ENCODE data around the gene AP2A2.

The AP2A2 gene

GRCh38 chr11:924406-925157 is 1.1 kb upstream of the AP2A2 start:
- DNase-seq (ENCODE audit: low spot score): no peak

DNA sequence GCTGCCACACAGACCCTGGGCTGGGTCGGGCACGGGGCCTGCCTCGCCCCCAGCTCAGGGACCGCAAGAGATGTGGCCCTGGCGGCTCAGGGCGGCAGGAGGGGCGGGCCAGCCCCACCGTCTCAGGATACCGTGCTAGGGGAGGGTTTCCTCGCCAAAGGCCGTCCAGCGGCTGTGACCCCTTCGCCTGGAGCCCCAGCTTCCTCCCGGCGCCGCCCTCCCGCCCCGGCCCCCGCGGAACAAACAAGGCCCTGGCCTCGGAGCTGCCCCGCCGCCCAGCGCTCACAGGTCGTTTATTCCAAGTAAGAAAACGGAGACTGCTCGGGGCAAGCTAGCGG is 543 bp upstream of the AP2A2 start:
- DNase-seq (ENCODE audit: low spot score): no peak

DNA sequence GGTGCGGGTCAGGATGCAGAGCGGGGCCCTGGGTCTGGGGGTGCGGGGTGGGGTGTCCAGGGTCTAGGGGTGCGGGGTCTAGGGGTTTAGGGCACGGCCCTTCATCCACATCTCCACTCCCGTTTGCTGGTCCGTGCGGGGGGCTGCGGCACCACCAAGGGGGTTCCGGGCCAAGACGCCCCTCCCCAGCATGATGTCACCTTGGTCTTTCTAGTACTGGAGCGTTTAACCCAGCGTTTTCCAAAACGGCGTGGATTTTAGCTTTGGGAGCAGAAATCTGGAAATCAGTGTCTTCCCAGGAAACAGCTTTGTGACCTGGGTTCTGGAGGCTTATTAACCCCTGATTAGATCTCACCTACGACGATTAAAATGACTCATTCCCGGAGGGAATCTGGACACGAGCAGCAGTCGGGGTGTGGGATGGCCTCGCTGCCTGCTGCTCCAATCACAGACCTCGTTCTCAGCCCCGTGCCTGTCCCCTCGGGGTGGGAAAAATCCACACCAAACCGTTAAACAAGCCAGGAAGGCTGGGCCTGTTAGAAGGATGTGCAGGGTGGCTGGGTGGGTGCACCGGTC is 759 bp downstream of the AP2A2 start:
- DNase-seq (ENCODE audit: low spot score): no peak

DNA sequence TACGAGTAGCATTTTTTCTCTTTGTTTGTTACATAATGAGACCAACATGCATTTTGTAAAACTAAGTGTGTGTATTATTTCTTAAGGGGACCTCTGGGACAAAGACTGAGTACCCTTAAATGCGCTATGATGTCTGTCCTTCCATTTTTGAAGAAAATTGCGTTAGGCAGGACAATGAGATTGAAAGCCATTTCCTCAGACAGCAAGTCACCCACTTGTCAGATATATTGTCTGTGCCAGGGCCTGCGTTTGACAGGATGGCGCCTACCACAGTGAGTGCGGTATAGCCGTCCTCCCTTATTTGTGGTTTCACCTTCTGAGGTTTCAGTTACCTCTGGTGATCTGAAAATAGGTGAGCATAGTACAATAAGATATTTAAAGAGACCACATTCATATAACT is 2.2 kb downstream of the AP2A2 start:
- no peak for DNase-seq (ENCODE audit: low spot score)

DNA sequence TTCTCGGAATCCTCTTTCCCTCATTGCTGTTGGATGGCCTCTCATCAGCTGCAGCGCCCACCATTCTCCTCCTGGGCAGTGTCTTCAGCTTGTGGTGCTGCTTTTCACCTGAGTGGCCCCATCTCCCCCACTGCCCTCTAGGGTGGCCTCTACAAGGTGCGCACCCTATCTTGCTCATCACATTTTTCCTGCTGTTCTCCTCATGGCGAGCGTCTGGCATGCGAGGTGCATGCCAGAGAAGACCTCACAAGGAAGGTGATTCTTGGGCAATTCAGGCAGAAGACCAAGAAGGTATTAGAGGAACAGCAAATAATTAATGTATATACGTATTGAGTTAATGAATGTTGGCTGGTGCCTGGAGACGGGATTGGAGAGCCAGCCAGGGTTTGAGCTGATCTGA is 3.1 kb downstream of the AP2A2 start:
- no peak for DNase-seq (ENCODE audit: low spot score)

DNA sequence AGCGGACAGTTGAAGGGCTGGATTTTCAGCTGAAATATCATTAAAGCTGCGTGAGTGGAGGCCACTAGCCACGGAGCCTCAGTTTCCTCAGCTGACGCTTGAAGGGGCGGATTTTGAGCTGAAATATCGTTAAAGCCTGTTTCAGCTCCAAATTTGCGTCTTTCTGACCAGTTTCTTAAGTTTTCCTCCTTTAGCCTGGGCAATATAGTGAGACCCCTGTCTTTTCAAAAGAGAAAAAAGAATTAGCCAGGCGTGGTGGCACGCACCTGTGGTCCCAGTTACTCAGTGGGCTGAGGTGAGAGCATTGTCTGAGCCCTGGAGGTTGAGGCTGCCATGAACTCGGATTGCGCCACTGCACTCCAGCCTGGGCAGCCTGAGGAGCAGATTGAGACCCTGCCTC is 3.7 kb downstream of the AP2A2 start:
- DNase-seq (ENCODE audit: low spot score): no peak

DNA sequence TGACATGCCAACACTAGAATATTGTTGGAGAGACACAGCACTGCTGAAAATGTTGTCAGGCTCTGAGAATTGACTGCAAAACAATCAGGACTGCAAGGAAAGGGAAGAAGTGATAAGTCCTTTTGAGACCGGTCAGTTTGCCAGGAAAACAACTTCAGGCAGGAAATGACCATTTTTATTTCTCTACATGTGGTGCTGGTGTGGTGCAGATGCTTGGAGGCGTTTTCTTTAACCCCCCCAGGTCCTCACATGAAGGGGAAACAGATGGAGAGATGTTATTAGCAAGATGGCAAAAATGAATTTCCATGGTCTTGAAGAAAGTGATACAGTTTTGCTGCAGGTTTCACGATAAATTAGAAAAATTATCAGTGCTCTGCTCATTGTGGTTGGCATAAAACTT is 5.7 kb downstream of the AP2A2 start:
- DNase-seq (ENCODE audit: low spot score): peak; percentile 56

GRCh38 chr11:932435-932834 is 6.8 kb downstream of the AP2A2 start:
- no peak for DNase-seq (ENCODE audit: low spot score)

DNA sequence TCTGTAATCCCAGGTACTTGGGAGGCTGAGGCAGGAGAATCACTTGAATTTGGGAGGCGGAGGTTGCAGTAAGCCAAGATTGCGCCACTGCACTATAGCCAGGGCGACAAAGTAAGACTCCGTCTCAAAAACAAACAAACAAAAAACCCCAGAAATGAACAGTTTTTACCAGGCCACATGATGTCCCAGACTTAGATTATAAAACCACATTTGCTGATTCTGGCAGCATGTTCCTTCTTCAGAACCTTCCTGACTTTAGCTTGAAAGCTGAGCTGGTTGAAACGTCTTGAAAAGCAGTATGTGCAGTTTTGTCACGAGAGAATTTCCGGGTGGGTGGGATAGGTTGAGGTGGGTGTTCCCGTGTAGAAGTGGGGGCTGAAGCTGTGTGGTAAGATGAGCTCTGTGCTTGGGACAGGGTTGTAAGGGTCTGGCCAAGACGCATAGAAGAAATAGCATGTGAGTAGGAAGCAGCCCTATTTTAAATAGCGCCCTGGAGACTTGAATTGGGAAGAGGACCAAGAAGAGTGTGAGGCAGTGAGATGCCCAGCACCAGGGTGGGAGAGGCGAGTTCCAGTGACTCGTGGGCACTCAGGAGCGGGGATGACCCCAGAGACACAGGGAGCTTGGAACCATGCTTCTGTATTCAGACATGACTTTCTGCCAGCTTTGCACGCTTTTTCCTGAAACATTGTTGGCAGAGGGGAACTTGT is 7.6 kb downstream of the AP2A2 start:
- no peak for DNase-seq (ENCODE audit: low spot score)

DNA sequence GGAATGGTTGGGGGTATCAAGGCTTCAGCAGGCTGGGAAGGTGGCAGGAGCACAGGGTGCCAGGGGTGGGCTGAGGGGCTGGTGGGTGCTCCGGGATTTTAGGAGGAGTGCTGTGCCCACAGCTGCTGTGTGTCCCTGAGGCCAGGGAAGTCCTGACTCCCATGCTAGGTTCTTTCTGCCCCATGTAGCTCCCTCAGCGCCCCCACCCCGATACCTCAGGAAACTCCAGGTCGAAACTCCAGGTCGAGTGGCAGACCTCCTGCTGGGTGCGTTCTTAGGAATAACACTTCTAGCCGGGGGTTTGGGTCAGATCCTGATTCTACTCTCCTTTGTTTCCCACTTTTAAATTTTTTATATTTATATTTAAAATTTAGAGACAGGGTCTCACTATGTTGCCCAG is 8.3 kb downstream of the AP2A2 start:
- DNase-seq (ENCODE audit: low spot score): no peak

DNA sequence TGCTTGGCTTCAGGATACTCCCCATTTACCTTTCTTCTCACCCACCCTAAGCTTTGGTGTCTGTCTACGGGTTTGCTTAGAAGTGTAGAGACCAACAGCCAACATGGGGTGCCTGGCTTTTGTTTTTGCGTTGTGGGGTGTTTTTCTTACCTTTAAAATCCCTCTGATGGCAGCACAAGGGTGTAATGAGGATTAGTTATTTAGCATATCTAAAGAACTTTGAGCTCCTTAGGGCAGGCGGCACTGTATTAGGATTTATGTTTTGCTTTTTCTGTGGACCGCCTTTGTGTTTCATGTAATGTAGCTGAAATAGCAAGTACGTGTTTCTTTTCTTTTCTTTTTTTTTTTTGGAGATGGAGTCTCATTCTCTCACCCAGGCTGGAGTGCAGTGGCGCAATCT is 8.9 kb downstream of the AP2A2 start:
- no peak for DNase-seq (ENCODE audit: low spot score)

DNA sequence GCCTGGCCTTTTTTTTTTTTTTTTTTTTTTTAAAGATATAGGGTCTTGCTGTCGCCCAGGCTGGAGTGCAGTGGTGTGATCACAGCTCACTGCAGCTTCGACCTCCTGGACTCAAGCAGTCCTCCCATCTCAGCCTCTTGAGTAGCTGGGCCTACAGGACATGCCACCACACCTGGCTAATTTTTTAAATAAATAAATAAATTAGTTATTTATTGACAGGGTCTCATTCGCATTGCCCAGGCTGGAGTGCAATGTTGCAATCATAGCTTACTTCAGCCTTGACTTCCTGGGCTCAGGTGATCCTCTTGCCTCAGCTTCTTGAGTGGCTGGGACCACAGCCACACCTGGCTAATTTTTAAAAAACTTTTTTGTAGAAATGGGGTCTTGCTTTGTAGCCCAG is 10.5 kb downstream of the AP2A2 start:
- no peak for DNase-seq (ENCODE audit: low spot score)

DNA sequence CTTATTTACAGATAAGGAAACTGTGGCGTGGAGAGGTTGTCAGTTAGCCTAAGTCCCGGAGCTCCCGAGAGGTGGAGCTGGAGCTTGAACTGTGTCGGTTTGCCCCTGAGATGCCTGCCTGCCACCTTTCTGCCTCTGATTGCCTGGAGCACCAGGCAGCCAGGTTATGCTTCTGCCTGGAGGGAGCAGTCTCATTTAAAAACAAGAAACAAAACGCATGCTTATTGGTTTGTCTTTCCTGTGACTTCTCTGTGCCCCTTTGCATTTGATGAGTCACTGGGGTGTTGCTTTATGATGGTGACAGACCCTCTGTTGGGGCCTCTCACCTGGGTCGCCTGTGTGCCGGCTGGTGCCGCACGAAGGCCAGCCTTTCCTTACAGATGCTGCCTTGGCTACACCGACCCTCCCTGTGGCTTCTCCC is 12.2 kb downstream of the AP2A2 start:
- no peak for DNase-seq (ENCODE audit: low spot score)

DNA sequence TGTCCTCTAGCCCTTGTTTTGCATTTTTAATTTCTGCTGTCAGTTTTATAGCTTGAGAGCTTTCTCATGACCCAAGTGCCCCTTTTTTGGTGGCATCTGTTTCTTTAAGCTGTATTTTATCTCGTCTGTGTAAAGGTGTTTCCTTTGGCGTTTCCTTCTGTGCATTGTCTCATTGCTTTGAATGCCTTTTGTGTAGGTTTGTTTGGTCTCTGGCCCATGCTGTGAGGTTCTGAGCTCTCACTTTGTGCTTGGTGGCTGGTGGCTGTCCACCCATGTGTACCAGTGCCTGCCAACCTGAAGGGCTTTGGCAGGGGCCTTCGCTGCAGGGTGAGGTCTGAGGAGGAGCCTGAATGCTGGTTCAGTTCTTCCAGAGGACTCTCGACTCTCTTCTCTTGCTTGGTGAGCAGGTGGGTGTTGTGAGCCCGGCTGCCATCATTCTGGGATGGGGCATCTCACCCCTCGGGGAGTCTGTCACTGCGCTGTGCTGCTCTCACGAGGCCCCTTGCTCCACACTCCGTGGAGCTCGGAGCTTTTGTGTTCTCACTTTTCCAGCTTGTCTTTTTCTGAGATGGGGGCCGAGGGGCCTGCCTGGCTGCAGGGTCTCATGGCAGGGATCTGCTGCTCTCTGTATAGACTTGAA is 14.9 kb downstream of the AP2A2 start:
- DNase-seq (ENCODE audit: low spot score): peak; percentile 50

GRCh38 chr11:942823-943222 is 17.2 kb downstream of the AP2A2 start:
- no peak for DNase-seq (ENCODE audit: low spot score)

DNA sequence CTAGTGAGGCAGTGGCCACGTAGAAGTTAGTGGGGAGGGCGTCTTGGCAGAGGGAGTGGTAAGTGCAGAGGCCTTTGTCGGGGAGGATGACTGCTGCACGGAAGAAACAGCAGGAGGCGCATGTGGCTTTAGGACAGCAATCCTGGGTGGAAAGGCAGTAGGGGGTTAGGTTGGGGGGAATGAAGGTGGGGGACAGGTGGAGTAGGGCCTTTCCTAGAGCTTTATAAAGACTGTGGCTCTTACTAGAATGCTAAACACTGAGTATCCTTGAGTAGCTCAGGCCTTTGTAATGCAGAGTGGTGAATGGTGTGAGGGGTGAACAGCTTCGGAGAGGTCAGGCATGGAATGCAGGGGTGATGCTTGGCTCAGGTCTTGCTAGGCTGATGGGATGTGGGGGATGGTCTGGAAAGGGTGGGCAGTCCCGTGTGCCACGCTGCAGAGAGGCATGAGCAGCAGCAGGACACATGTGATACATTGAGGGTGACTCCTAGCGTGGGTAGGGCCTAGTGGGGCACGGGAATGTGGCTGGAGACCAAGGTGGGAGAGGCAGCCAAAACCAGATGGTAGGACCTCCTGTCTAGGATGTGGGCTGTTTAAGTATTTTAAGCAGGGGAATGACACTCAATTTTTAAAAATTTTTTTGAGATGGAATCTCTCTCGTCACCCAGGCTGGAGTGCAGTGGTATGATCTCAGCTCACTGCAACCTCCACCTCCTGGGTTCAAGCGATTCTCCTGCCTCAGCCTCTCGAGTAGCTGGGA is 19.2 kb downstream of the AP2A2 start:
- no peak for DNase-seq (ENCODE audit: low spot score)

DNA sequence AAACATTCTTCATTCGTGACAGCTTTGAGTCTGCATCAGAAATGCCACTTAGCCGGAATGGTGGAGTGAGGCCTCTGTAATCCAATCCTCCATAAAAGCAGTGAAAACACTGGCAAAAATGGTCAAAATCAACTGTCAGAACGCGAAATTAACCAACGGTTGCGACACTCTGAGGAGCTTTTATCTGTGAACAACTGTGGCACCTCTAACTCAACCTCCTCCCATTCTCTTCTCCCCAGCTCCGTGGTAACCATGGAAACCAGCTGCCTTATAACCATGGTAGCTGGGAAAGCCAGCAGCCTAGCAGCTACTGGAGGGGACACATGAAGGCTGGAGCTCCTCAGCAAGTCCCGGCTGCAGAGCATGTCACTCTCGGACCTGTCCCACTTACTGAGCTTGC is 20.3 kb downstream of the AP2A2 start:
- no peak for DNase-seq (ENCODE audit: low spot score)

DNA sequence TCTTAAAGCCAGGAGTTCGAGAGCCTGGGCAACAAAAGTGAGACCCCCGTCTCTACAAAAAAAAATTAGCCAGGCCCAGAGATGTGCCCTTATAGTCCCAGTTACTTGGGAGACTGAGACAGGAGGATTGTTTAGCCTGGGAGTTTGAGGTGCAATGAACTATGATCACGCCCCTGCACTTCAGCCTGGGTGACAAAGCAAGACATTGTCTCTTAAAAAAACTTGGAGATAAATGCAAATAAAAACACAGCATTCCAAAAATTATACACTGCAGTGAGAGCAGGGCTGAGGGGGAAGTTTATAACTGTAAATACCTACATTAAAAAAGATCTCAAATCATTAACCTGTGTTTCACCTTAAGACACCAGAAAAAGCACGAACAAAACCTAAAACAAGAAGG is 22.1 kb downstream of the AP2A2 start:
- no peak for DNase-seq (ENCODE audit: low spot score)

DNA sequence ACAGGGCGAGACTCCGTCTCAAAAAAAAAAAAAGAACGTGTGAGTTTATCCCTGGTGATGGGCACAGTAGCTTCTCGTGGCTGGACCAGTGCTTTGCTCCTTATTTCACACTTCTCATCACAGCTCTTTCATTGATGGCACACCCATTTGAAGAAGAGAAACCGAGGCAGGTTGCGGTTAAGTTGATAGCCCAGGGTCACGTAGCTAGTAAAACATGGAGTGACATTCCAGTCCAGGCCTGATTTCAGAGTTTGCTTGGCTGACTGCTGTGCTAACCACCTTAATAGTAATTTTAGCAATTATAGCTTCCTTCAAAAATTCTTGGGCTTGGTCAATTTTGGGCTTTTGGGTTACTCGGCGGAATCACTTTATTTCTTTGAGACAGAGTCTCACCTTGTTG is 25.8 kb downstream of the AP2A2 start:
- no peak for DNase-seq (ENCODE audit: low spot score)

DNA sequence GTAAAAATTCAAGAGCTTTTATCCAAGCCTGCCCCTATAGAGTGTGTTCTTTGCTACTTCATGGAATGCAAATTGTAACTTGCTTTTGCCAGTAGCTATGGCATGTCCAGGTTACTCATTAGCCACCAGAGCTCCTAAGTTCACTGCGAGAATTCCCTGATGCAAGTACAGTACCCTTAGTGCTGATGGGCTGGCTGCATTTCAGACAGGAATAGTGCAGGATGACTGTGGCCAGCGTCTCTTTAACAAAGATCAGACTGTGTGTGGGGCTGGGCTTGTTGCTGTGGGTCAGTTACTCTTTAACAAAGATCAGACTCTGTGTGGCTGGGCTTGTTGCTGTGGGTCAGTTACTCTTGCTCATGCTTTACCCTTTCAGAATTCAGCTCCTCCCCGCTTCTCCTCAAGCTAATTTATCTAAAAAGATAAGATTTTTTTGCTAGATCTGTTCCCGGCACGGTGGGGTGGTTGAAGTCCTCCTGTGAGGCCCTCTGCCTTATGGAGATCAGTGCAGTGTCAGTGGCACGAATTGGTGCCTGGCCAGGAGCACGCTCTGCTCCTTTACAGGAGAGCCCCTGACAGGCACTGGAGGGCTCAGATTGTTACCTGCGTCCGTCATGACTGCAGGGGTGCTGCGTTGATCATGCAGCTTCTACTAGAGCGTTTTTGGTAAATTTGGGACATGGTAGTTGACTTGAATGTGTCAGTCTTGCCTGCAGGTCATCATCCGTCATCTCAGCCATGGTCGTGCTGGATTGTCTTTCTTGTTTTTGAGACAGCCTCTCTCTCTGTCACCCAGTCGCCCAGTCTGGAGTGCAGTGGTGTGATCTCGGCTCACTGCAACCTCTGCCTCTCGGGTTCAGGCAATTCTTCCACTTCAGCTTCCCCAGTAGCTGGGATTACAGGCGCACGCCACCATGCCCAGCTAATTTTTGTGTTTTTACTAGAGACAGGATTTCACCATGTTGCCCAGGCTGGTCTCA is 27.0 kb downstream of the AP2A2 start:
- DNase-seq (ENCODE audit: low spot score): peak; percentile 90

GRCh38 chr11:953512-953911 is 27.8 kb downstream of the AP2A2 start:
- no peak for DNase-seq (ENCODE audit: low spot score)

All from pons (tissue), 1 donor.